H1 (cell line): ENCODE measurements around the gene ZDHHC19. TPM values are rescaled to one million over a fixed set of nuclear protein-coding genes. Genes with fewer than 3 reads are reported as not detected.

Experiments used
- POLR2A ChIP-seq, 2 experiments: IDR thresholded peaks; 1 replicate in 1 of 2; 2 replicates in 1 of 2; pipeline ENCODE4 v1.6.1; 2011; ENCODE audit warnings: low read depth in 2 of 2, low read length in 2 of 2, mild to moderate bottlenecking in 2 of 2; ENCODE audit errors: control extremely low read depth in 1 of 2
- RFX5 ChIP-seq: IDR thresholded peaks from 2 replicates; pipeline ENCODE4 v1.6.1; 2011; ENCODE audit warnings: low read depth, low read length, improper control_type of control experiment, borderline replicate concordance
- SIN3A ChIP-seq, 2 experiments: IDR thresholded peaks in 1 of 2; conservative IDR thresholded peaks in 1 of 2; 2 replicates each; pipeline ENCODE4 v1.6.1; 2011 to 2012; ENCODE audit warnings: low read length in 2 of 2, improper control_type of control experiment in 1 of 2, low read depth in 1 of 2, mild to moderate bottlenecking in 1 of 2
- SIRT6 ChIP-seq: IDR thresholded peaks from one replicate; pipeline ENCODE4 v1.7.1; 2012; ENCODE audit warnings: low read length, inconsistent platforms
- SP4 ChIP-seq: IDR thresholded peaks from 2 replicates; pipeline ENCODE4 v1.6.1; 2012; ENCODE audit warnings: low read length, inconsistent platforms
- TAF1 ChIP-seq: IDR thresholded peaks from 2 replicates; pipeline ENCODE4 v1.6.1; 2011; ENCODE audit warnings: mild to moderate bottlenecking, low read depth, low read length
- TCF12 ChIP-seq: IDR thresholded peaks from 2 replicates; pipeline ENCODE4 v1.6.1; 2011; ENCODE audit warnings: low read depth, mild to moderate bottlenecking, low read length
- polyA plus RNA-seq, 7 experiments: library from polyadenylated mRNA; depleted of rRNA in 3 of 7; stranded (reverse) in 5 of 7; unstranded in 2 of 7; fragments of >200 nt in 5 of 7; fragments of 200-250 nt in 2 of 7; gene quantifications; 1 replicate in 5 of 7; 2 replicates in 1 of 7; 4 replicates in 1 of 7; pipeline versions ENCODE4 v1.2.1 to v1.2.3, GENCODE V29; 2011 to 2013; ENCODE audit warnings: missing spikeins in 2 of 7, mixed read lengths in 2 of 7
- total RNA-seq: library from RNA; stranded (reverse); fragmentation: NEBNext Ultra II Directional; extraction: Animal tissue kit (Norgen Biotek cat#: 25700); gene quantifications from 2 replicates; pipeline ENCODE4 v1.2.1, GENCODE V29; 2021
- TF ChIP-seq, protein P1 (sequence below): IDR thresholded peaks from 2 replicates; pipeline ENCODE4 v1.6.1; 2012; ENCODE audit warnings: inconsistent platforms

ZDHHC19 gene
- total and polyA plus RNA-seq, 2 of the 8 experiments (the other 6 are each of a cell fraction or from before 2014, with no cell fraction given), result 2.5 to 4.1 TPM

- TF ChIP-seq, protein P1, sequence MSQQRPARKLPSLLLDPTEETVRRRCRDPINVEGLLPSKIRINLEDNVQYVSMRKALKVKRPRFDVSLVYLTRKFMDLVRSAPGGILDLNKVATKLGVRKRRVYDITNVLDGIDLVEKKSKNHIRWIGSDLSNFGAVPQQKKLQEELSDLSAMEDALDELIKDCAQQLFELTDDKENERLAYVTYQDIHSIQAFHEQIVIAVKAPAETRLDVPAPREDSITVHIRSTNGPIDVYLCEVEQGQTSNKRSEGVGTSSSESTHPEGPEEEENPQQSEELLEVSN, result no peak
- TF ChIP-seq SP4 (no peak), SIRT6 (no peak), TAF1 (no peak), SIN3A (conservative IDR thresholded peaks at IDR 0.05 in 1 of 2, IDR thresholded peaks at IDR 0.05 in 1 of 2; ENCODE audit: low read depth in 1 of 2, low read length in 2 of 2) (no peak), POLR2A (IDR thresholded peaks at IDR 0.05; ENCODE audit: control extremely low read depth in 1 of 2, low read depth in 2 of 2, low read length in 2 of 2) (no peak), TCF12 (no peak), RFX5 (no peak)
These were observed 15.4 kb downstream of the ZDHHC19 start (continued) for GRCh38 chr3:196195664-196196265.
